Astrocyte (in vitro differentiated cells and primary cell): Measurements from ENCODE around the gene HACE1.
"Not testable (repeated sequence)": the region's sequence is repeated elsewhere in the genome, so short reads cannot be mapped to it uniquely, and the experiment has no call there.

ENCODE experiments used
- EZH2 ChIP-seq: IDR thresholded peaks from 2 replicates; pipeline ENCODE4 v1.6.1; 2012; ENCODE audit warnings: mild to moderate bottlenecking, low read length, inconsistent platforms; ENCODE audit not compliant: insufficient read depth
- TF ChIP-seq, protein P1 (sequence below): IDR thresholded peaks from 2 replicates; pipeline ENCODE4 v1.5.1; 2011; ENCODE audit warnings: low read depth, mild to moderate bottlenecking, inconsistent platforms, low read length, moderate library complexity; ENCODE audit not compliant: insufficient read depth

- TF ChIP-seq, protein P1, sequence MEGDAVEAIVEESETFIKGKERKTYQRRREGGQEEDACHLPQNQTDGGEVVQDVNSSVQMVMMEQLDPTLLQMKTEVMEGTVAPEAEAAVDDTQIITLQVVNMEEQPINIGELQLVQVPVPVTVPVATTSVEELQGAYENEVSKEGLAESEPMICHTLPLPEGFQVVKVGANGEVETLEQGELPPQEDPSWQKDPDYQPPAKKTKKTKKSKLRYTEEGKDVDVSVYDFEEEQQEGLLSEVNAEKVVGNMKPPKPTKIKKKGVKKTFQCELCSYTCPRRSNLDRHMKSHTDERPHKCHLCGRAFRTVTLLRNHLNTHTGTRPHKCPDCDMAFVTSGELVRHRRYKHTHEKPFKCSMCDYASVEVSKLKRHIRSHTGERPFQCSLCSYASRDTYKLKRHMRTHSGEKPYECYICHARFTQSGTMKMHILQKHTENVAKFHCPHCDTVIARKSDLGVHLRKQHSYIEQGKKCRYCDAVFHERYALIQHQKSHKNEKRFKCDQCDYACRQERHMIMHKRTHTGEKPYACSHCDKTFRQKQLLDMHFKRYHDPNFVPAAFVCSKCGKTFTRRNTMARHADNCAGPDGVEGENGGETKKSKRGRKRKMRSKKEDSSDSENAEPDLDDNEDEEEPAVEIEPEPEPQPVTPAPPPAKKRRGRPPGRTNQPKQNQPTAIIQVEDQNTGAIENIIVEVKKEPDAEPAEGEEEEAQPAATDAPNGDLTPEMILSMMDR: not testable (repeated sequence)
- TF ChIP-seq EZH2: not testable (repeated sequence)
Measured at GRCh38 chr6:104836479-104837020, 23.2 kb downstream of the HACE1 start.
